Activated CD4-positive, alpha-beta T cell treated with anti-CD3 and anti-CD28 coated beads, Interleukin-2, amount 50 U/mL, for 1 hour (primary cell): ENCODE results near the gene RALBP1.

Source experiments
- DNase-seq: peaks from one replicate; pipeline ENCODE4 v3.0.0-alpha.2; 2020

RALBP1 gene

DNA sequence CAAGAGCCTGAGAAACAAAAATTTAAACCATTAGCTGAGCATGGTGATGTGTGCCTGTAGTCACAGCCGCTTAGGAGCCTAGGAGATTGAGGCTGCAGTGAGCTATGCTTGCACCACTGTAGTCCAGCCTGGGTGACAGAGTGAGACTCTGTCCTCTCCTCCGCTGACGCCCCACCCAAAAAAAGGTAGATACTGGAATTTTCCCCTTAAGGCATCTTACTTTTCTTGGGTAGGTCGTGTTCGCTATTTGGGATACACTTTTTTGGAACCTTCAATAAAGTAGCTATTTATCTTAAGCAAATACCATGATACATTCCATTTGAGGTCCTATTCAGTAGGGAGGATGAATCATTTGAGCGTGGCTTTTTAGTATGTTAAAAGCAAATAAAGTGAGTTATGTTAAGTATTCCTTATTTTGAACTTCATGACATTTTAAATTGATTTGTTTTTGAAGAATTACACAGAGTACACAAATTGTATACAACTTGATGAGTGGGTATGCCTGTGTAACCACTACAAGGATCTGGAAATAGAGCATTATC lies 38.7 kb downstream of the RALBP1 start:
- DNase-seq, result no peak

DNA sequence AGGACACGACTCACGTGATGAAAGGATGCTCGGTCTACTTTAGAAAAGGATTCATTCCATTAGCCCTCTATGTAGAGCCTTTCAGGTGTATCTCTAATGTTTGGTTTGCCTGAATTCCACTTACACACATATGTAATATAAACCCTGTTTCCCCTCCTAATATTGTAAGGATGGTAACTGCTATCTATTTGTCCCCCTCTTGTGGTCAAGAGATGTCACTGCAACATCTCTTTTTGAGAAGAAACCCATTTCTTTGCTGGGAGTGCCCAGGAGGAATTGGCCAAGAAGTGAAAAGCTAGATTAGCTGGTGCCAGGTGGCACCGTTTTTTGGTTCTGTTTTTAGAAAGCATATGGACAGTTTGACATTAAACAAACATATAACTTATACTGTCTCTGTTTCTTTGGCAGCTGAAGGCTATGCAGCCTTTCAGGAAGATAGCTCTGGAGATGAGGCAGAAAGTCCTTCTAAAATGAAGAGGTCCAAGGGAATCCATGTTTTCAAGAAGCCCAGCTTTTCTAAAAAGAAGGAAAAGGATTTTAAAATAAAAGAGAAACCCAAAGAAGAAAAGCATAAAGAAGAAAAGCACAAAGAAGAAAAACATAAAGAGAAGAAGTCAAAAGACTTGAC lies 41.2 kb downstream of the RALBP1 start:
- no peak for DNase-seq

DNA sequence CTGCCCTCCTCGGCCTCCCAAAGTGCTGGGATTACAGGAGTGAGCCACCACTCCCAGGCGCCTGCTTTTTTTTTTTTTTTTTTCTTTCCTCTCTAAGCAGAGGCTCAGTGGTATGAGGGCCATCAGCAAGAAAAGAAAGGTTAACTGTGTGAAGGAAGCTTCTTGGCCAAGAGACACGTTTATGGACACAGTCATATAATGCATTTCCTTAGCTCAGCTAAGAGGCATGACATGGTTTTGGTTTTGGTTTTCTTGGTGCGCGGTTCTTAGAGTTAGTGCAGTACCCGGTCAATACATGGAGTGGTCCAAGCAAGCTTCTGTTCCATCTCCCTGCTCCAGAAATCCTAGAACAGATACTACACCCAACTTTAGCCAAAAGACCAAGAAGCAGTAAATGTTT lies 42.6 kb downstream of the RALBP1 start:
- no peak for DNase-seq

DNA sequence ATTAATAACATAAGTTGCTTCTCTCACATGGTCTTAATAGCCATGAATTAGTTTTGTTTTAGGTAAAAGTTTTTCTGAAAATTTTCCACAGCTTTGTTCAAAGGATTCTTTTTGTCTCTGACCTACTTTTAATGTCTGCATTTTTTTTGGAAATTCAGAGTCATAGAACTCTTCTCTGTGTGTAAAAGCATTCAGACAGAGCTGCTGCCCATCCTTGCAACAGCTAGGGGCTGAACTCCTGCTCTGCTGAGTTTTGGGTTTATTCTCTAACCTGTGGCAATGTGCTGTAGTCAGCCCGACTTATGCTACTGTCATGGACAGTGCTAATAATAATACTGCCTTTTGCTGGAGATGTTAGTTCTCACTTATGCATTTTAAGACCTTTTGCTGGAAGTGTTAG lies 44.1 kb downstream of the RALBP1 start:
- DNase-seq, result no peak

DNA sequence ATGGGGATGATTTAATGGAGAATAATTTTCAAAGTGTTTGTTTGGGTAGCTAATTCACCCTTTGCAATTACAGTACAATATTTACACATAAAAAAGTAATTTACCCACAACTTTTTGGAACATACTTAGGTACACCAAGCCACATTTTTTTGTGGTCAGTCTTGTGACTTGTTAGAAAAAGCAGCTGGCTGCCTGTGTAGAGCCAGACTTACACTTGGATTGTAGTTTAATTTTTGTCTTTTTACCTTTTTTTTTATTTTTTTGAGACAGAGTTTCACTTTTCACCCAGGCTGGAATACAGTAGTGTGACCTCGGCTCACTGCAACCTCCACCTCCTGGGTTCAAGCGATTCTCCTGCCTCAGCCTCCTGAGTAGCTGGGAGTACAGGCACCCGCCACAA lies 45.4 kb downstream of the RALBP1 start:
- no peak for DNase-seq

DNA sequence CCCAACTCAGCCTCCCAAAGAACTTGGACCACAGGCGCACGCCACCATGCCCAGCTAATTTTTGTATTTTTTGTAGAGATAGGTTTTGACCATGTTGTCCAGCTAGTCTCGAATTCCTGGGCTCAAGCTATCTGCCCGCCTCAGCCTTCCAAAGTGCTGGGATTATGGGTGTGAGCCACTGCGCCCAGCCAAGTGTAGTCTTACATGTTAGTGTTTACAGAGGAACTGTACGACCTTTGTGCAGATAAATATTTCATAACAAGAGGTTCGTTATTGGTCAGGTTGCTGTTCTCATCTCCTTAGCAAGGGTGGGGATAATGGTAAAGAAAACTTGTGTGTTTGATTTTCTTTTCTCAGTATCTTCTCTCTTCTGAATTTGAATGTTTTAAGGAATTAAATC lies 46.5 kb downstream of the RALBP1 start:
- DNase-seq, result no peak

DNA sequence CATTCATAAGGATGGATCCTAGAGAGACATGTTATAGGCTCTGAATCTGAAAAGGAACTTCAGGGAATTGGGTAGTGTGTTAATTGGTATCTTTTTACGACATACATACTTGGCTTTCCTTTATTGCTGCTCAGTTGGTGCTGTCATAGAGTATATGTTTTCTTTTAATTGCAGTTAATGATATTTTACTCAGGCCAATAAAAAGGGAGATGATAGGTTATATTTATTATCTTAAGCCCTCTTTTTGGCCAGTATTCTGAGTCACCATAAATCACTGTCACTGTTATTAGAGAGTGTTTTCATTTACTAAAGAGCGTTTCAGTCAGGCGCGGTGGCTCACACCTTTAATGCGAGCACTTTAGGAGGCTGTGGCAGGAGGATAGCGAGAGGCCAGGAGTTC lies 47.6 kb downstream of the RALBP1 start:
- DNase-seq, result no peak

DNA sequence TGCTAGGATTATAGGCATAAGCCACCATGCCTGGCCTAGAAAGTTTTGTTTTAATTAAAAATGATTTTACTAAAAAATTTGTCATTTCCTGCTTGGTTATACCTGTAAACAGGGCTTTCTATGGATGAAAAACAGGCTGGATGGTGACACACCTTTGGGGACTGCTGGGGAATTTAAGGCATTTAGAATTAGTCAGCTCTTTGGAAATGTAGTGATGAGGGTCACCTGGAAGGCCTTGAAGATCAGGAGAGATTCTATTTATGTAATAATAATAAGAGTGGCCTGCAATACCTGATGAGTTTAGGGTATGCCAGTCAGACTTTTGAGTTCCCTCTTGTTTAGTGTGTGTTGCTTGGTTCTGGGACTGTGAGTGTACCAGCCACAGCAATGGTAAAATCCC lies 51.1 kb downstream of the RALBP1 start:
- no peak for DNase-seq

DNA sequence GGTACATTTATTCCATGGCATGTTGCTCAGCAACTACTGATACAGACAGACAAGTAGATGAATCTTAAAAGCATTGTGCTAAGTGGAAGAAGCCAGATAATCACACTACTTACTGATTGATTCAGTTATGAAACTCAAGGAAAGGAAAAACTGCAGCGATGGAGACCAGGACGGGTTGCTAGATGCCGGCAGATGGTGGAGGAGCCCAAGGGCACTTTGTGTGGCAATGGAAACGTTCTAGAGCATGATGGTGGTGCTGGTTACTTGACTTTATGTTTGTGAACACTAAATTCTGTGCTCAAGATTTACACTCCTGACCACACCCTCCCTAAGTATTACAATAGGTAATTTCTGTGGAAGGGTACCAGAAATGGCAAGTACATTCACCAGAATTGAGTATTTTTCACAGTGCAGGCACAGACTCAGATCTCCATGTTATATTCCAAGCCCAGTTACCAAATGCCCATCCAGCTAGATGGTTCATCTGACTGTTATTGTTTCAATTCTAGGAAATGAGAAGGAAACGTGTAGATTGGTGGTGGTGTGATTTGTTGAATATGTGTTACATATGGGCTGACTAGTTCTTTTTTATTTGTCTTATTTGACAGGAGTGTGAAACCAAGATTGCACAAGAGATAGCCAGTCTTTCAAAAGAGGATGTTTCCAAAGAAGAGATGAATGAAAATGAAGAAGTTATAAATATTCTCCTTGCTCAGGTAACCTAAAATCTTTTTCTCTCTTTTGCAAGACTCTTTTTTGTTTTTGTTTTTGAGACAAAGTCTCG lies 55.1 kb downstream of the RALBP1 start:
- DNase-seq, result no peak

DNA sequence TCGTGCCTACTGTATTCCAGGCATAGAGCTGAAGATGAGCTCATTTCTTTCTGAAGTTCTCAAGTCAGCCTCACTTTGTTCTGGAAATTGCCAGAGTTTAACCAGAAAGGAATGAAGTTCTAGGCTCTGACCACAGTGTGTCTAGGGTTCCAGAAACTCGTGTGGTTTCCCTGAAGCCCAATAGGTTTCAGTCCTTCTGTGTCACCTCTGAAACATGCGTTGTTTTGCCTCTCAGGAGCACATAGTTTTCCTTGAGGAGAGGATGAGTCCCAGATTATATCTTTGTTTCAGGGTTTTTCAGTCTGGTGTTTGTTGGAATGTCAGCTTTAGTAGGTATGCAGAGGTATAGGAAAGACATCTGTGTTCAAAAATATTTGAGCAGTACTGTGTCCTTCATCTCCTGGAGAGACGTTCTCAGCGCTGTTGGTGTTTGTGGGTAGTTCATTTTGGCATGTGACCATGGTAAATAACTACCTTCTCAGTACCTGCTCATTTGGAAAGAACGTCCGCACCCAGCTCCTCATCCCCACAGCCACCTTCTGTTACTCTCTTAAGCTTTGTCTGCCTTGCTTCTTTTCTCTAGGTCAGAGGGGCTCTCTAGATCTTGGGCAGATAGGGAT lies 56.6 kb downstream of the RALBP1 start:
- no peak for DNase-seq

DNA sequence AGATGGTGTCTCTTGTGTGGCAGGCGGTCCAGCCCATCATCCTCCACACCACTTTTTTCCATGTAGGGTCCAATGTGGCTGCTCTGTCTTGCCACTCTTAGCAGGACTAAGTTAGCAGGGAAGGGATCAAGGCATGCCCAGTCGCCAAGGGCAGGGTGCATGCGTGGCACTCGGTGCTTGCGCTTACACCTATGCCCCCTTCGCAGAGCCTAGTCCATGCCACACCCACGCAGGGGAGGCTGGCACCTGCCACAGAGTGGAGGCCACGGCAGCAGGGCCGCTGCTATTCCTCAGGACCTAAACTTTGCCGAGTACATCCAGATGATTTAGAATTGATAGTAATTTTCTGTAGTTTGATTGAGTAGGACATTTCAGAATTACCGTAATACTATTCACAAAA lies 59.5 kb downstream of the RALBP1 start:
- DNase-seq, result no peak

DNA sequence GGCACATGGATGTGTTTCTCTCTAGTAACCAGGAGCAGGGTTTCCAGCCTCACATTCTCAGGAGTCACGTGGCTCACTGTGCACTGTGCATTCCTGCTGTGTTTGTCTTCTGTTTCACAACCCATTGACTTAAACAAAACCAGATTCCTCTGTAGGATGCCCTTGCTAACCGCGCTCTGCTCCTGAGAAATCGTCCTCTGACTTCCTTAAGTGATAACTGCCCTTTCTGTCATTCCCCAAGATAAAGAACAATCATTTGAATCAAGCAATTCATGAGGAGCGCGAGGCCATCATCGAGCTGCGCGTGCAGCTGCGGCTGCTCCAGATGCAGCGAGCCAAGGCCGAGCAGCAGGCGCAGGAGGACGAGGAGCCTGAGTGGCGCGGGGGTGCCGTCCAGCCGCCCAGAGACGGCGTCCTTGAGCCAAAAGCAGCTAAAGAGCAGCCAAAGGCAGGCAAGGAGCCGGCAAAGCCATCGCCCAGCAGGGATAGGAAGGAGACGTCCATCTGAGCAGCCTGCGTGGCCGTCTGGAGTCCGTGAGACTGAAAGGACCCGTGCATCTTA lies 60.2 kb downstream of the RALBP1 start:
- DNase-seq, result no peak

DNA sequence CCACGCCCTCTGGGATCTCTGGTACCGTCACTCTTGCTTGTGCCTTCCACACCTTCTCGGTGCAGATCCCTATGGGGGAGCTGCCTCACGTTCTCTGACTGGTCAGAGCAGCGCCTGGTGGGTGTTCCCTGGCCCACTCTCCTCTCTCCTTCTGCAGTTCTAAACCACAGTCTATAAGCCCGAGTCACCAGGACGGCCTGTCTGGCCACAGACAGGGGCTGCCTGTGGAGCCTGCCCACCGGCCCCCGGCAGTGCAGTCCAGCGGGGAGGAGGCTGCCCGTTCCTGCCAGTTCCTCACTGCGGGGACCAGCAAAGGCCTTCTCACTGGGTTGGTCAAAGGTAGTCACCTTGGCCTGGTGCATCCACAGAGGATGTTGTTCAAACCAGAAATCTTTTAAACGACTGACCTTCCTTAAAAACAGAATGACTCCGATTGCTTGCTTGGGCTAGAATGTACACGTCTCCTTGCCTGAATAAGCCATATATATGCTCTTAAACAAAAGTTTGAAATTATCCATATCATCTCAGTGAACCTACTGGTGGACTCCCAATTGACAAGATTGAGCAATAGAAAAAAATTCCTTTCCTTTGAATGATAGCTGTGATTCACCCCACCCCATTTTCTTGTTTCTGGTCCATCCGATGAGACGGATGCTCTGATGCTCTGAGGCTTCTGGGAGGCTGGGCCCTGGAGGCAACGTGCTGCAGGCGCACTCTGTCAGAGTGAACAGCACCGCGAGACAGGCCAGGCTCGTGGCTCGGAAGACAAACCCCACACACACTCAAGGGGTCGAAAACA lies 61.2 kb downstream of the RALBP1 start:
- DNase-seq, result no peak

DNA sequence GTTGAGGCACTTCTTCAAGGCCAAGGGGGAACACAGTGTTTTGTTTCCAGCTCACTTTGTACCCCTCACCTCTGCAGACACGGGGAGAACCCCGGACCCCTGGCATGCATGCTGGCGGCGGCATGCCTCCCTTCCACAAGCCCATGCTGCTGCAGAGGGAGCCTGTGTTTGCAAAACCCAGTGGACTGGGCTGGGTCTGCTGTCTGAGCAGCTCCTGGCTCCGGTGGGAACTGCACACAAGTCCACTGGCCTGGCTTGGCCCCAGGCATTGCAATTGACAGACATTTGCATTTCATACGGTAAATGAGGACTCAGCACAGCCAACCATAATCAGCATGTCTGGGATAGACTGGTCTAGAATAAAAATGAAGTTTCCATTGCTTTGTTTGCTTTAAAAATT lies 62.4 kb downstream of the RALBP1 start:
- no peak for DNase-seq

DNA sequence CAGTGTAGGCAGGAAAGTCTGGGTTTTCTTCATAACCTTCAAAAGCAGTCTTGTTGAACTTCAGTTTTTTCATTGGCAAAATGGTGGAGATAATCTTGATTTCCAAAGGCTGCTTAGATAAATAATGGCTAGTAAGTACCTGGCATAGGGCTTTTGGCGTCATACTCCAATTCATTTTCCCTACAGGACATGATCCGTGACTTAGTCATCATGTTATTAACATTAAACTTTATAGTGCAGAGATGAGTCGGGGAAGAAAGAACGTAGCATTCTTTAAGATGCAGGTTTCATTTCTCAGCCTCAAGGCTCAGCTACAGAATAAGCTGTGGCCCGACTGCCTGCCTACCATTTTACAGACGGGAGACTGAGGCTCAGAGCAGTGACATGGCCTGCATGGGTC lies 64.0 kb downstream of the RALBP1 start:
- DNase-seq, result no peak

DNA sequence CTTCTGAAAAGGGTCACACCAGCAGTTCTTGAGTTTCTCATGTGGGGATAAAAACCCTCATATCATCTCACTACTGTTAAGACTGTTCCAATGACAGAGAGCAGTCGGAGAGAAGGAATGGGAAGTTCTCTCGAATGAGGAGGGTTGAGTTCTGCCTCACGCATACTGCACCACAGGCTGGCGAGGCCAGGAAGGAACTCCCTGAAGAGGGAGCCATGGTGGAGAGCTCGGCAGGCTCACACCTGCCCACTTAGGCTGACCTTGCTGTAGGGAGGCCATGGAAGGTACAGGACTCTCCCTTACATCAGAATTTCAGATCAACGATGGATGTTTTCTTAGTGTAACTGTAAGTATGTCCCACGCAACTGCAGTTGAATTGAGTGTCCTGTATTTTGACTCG lies 64.6 kb downstream of the RALBP1 start:
- DNase-seq, result no peak

DNA sequence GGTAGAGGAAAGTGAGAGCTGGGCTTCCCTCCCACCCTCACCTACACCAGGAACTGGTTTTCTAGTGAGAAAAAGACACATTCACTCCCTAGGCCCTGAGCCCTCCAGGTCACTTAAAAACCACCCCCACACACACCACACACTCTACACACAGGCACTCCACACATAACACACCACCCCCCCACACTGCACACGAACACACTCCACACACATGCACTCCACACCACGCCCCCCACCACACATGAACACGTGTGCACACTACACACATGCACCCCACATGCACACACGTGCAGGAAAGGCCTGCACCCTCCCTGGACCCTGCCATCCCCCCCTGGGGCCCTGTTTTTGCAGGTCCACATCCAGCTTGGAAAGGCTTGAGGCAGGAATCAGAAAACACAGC lies 67.6 kb downstream of the RALBP1 start:
- DNase-seq, result no peak

DNA sequence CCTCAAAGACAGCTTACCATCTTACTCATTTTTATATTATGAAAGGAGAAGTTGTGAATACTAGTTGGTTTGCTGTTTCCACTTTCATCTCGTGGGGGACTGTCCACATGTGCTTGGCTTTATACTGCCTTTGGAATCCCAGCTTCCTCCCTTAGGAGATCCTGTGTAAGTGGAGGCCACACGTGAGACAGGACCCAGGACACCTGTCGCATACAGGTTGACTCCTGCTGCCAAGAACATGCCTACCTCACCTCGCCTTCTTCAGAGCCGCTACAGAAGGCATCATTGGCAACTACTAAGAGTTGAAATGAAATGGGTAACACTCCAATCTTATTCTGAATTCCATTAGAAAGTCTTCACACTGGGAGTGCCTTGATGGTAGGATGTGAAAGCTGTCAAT lies 69.7 kb downstream of the RALBP1 start:
- DNase-seq, result no peak

DNA sequence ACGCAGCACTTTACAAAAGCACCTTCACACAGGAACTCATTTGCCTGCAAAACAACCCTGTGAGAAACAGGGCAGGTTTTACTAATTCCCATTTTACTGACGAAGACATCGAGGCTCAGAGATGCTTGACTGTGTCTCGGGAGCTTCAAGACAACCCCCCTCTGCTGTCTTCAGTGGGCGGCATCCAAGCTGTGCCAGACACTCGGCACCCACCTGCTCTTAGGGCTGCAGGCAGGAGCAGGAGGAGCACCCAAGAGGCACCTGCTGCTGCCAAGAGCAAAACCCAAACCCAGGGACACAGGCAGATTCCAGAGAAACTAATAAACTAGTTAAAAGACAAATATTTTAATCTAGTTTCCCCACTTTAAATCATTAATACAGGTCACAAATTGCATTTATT lies 71.2 kb downstream of the RALBP1 start:
- no peak for DNase-seq

DNA sequence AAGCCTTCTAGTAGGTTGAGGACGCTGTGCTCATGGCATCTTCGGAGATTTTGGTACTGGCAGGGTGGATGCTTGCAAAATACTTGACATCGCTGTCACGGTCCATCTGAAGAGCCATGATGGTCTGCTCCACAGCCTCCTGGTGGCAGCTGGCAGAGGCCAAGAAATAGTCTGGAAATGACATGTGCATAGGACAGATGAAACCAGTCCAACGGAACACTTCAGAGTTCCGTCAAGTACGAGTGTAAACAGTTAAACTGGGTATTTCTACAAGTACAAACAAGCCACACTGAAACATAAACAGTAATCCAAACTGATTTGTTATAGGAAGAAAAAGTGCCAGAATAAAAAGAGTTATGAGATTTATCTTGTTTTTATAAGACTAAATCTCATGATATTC lies 72.5 kb downstream of the RALBP1 start:
- no peak for DNase-seq

DNA sequence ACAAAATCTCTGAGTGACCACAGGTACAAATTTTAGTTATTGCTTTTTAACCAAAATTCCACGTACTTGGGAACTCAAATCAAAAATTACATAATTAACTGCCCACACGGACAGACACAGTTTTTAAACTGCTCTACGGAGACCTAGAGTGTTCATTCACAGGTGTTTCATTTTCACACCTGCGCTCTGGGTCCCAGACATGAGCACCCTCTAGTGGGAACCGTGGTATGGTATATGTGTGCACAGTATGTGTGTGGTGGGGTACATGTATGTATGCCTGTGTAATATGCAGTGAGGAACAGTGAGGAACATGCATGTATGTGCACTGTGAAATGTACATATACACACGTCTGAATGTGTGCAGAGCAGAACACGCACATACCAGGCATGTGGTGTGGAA lies 74.1 kb downstream of the RALBP1 start:
- DNase-seq, result no peak

DNA sequence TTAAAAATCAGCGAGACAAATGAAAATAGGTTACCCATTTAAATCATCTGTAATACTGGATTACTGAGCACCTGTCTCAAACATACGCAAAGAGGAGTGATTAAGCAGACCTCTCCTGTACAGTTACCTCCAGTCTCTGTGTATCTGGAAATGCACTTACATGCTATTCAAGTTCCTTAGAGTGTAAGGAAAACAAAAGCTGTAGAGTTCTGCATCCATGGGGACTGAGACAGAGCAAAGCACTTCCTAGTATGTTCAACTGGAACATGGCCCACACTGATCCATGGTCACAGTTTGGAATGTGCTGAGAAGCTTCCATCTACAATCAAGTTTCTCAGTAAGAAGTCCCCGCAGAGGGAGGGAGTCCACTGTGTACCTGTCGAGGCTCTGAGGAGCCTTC lies 75.1 kb downstream of the RALBP1 start:
- DNase-seq, result no peak

DNA sequence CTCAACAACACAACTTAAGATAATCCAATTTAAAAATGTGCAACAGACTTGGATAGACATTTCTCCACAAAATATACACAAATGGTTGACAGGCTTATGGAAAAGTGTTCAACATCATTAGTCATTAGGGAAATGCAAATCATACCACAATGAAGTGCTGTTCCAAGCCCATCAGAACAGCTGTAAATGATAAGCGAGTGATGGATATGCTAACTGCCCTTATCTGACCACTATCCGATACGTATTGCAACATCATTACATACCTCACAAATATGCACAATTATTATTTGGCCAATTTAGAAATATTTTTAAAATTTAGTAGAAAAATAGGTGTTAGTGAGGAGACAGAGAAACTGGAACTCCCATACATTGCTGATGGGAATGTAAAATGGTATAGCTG lies 76.9 kb downstream of the RALBP1 start:
- DNase-seq, result no peak
